MCF 10A (cell line): ENCODE data around the gene ANP32A. TPM values are rescaled to one million over a fixed set of nuclear protein-coding genes. Genes with fewer than 3 reads are reported as not detected.
A peak's percentile ranks its signal among the peaks of the same experiment; 100 is the strongest.

ENCODE experiments used
- BruUV-seq: library from RNA; stranded (reverse); fragments of 400-500 nt; replicated peaks from 2 replicates; lab custom pipeline; 2021; lab: Mats Ljungman, UMichigan
- CTCF ChIA-PET: fragments of 300-600 bp; sonication (Branson Sonifier 250); formaldehyde crosslinking; extraction: SDS; loops from one replicate; lab custom pipeline; 2021; ENCODE audit warnings: antibody characterized with exemption, inconsistent platforms; lab: Yijun Ruan, JAX
- POLR2A ChIA-PET: fragments of 300-600, 350-650 bp; sonication (Branson Sonifier 250); formaldehyde crosslinking; extraction: SDS; loops from one replicate; lab custom pipeline; 2020; ENCODE audit warnings: antibody characterized with exemption, inconsistent platforms; lab: Yijun Ruan, JAX
- DNase-seq: peaks from one replicate; pipeline ENCODE4 v3.0.0-alpha.2; 2018; ENCODE audit not compliant: unreplicated experiment
- H3K27ac Mint-ChIP-seq: one replicate; pipeline ENCODE4 v1.8.0; 2022; ENCODE audit warnings: mild to moderate bottlenecking, low read depth, mixed read lengths; ENCODE audit not compliant: unreplicated experiment
- H3K27me3 Mint-ChIP-seq: one replicate; pipeline ENCODE4 v1.8.0; 2022; ENCODE audit warnings: mixed read lengths; ENCODE audit not compliant: insufficient read depth, unreplicated experiment
- H3K36me3 Mint-ChIP-seq: one replicate; pipeline ENCODE4 v1.8.0; 2022; ENCODE audit warnings: mild to moderate bottlenecking, moderate library complexity, mixed read lengths; ENCODE audit not compliant: insufficient read depth, unreplicated experiment
- H3K4me1 Mint-ChIP-seq: one replicate; pipeline ENCODE4 v1.8.0; 2022; ENCODE audit warnings: mixed read lengths; ENCODE audit not compliant: insufficient read depth, unreplicated experiment
- H3K4me3 Mint-ChIP-seq: one replicate; pipeline ENCODE4 v1.8.0; 2022; ENCODE audit warnings: mild to moderate bottlenecking, moderate library complexity, mixed read lengths; ENCODE audit not compliant: unreplicated experiment
- H3K9me3 Mint-ChIP-seq: one replicate; pipeline ENCODE4 v1.8.0; 2022; ENCODE audit warnings: mixed read lengths; ENCODE audit not compliant: unreplicated experiment
- CTCF ChIP-seq: fragments of 200-600 bp; IDR thresholded peaks from one replicate; pipeline ENCODE4 v1.8.0; 2022; ENCODE audit warnings: antibody characterized with exemption, mild to moderate bottlenecking; ENCODE audit not compliant: unreplicated experiment
- intact Hi-C: fragments of 100-400 bp; cut with micrococcal nuclease; formaldehyde crosslinking; loops from 2 replicates; pipeline ENCODE4 v1.14.1; 2022
- total RNA-seq: library from RNA; stranded (reverse); gene quantifications from 2 replicates; pipeline ENCODE4 v1.2.3, GENCODE V29; 2022

ANP32A gene
- total RNA-seq, 1 experiment from 2014 or later = 150 TPM

DNA sequence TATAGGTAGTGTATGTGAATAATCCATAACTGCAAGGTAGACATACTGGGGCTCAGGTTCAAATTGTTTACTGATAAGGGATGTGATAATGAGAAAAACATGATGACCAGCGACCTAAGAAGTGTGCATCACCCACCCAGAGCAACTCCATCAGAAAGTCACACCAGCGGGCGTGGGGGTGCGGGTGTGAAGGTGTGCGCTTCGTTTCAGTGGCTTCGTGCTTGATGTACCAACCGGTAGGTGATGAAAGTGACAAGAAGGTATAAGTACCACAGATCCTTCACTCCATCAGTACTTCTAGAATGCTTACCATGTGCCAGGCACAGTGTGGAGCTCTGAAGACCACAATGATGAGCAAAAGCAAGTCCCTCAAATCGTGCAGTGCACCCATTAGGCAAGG is 11.2 kb downstream of the ANP32A start:
- no peak for DNase-seq
- Mint-ChIP-seq H3K27ac (peak overlapping the region; percentile 49), H3K27me3 (no peaks in the 10 kb centered on the region), H3K4me3 (no peak overlapping the region), H3K9me3 (no peaks in the 10 kb centered on the region), H3K36me3 (peaks cover 11% of the 10 kb centered on the region), H3K4me1 (peaks cover 55% of the 10 kb centered on the region)
- no peak for TF ChIP-seq CTCF
- intact Hi-C loops = no loop called here
- BruUV-seq = no TSS peak
- CTCF ChIA-PET = interaction anchor here (0.9 kb wide), 1 partner anchor 66 kb away, joined by 3 read pairs; no protein-coding TSS in a partner anchor
- POLR2A ChIA-PET = no interaction called here

- no peak for TF ChIP-seq CTCF
- DNase-seq = no peak
- peaks cover 17% of the 10 kb centered on the region for H3K36me3 Mint-ChIP-seq
- no peaks in the 10 kb centered on the region for H3K9me3 Mint-ChIP-seq
- ChIA-PET CTCF (no interaction called here), POLR2A (interaction anchor here (0.6 kb wide), 1 partner anchor 14 kb away, joined by 3 read pairs; no protein-coding TSS in a partner anchor)
- H3K4me1 Mint-ChIP-seq = peaks cover 53% of the 10 kb centered on the region
- intact Hi-C loops = no loop called here
- no peak overlapping the region for H3K27ac Mint-ChIP-seq
- H3K27me3 Mint-ChIP-seq = no peaks in the 10 kb centered on the region
- no TSS peak for BruUV-seq
- no peak overlapping the region for H3K4me3 Mint-ChIP-seq
Measured at GRCh38 chr15:68808770-68809169, 11.9 kb downstream of the ANP32A start.

GRCh38 chr15:68808091-68808490 is 12.6 kb downstream of the ANP32A start:
- no peak overlapping the region for H3K27ac Mint-ChIP-seq
- no peaks in the 10 kb centered on the region for H3K9me3 Mint-ChIP-seq
- POLR2A ChIA-PET = no interaction called here
- BruUV-seq = no TSS peak
- no peak for TF ChIP-seq CTCF
- CTCF ChIA-PET = interaction anchor here (0.8 to 0.9 kb wide), 2 partner anchors 11 to 117 kb away, joined by 3 read pairs; no protein-coding TSS in a partner anchor
- H3K4me3 Mint-ChIP-seq = no peak overlapping the region
- intact Hi-C loops = no loop called here
- no peaks in the 10 kb centered on the region for H3K27me3 Mint-ChIP-seq
- no peak for DNase-seq
- peaks cover 47% of the 10 kb centered on the region for H3K4me1 Mint-ChIP-seq
- H3K36me3 Mint-ChIP-seq = peaks cover 17% of the 10 kb centered on the region

GRCh38 chr15:68807249-68807648 is 13.4 kb downstream of the ANP32A start:
- Mint-ChIP-seq H3K27ac (peak overlapping the region; percentile 29), H3K27me3 (no peaks in the 10 kb centered on the region), H3K4me3 (no peak overlapping the region), H3K4me1 (peaks cover 42% of the 10 kb centered on the region), H3K36me3 (peaks cover 17% of the 10 kb centered on the region), H3K9me3 (no peaks in the 10 kb centered on the region)
- no TSS peak for BruUV-seq
- TF ChIP-seq CTCF = no peak
- intact Hi-C loops = no loop called here
- DNase-seq = no peak
- ChIA-PET CTCF (interaction anchor here (0.6 to 0.8 kb wide), 4 partner anchors 10 to 100 kb away, joined by 3 read pairs; no protein-coding TSS in a partner anchor), POLR2A (interaction anchor here (0.6 kb wide), 1 partner anchor 13 kb away, joined by 3 read pairs; the partner anchor contains the start of gene ANP32A)
